PC-9 (cell line): ENCODE data around the gene SUSD1.

Source experiments
- CTCF ChIP-seq: fragments of 200-600 bp; sonication (generic); conservative IDR thresholded peaks from 2 replicates; pipeline ENCODE4 v1.6.1; 2017; ENCODE audit warnings: mixed run types, antibody characterized with exemption, mild to moderate bottlenecking, moderate library complexity
- EZH2 ChIP-seq: fragments of 200-600 bp; sonication (generic); IDR thresholded peaks from 2 replicates; pipeline ENCODE4 v1.8.0; 2017; ENCODE audit warnings: antibody characterized with exemption, low read depth

GRCh38 chr9:112028242-112029221 lies 146.6 kb downstream of the SUSD1 start:
- TF ChIP-seq EZH2 (no peak), CTCF (no peak)
